GM18873 (cell line): ENCODE measurements around the gene DDX1.

ENCODE experiments used
- ATAC-seq: cut with Tn5 transposase; IDR thresholded peaks from one replicate; pipeline ENCODE4 v1.9.1; 2021; ENCODE audit warnings: mild to moderate bottlenecking, moderate library complexity, moderate number of reproducible peaks; ENCODE audit not compliant: unreplicated experiment, low FRiP score

DDX1 gene

GRCh38 chr2:15655123-15655887 lies 63.6 kb downstream of the DDX1 start:
- ATAC-seq: no peak

DNA sequence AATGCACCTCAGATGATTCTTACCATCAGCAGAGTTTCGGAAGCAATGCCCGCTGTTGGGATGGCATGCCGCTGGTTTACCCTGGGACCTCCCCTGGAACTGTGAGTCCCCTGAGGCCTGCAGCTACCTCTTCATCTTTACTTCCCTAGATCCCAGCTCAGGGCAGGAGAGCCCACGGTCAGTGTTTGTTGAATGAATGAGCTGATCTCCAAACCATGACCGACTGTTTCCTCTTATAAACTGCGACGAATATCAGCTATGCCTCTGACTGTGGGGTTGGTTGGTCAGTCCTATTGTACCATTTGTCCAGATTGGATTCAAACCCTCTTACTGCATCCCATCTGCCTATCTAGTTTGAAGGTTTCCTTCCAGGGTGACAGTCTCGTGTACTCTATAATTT lies 64.4 kb downstream of the DDX1 start:
- ATAC-seq: no peak

- no peak for ATAC-seq
These were observed 66.1 kb downstream of the DDX1 start for GRCh38 chr2:15657759-15658158.

DNA sequence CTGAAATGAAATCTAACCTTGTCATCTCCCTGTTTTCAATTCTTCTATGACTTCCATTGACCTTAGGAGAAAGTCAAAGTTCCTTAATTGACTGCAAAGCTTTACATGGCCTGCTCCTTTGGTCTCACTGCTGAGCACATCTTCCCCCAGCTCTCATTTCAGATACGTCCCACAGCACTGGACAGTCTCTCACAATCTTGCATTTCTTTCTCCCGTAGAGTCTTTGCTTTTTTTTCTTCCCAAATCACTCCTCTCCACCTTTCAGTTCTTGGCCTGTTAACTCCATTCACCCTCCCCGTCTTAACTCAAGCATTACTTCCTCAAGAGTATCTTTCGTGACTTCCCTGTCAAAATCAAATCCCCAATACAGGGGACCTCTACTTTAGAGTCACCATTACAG lies 67.2 kb downstream of the DDX1 start:
- ATAC-seq: no peak

GRCh38 chr2:15660491-15661294 lies 69.0 kb downstream of the DDX1 start:
- no peak for ATAC-seq

DNA sequence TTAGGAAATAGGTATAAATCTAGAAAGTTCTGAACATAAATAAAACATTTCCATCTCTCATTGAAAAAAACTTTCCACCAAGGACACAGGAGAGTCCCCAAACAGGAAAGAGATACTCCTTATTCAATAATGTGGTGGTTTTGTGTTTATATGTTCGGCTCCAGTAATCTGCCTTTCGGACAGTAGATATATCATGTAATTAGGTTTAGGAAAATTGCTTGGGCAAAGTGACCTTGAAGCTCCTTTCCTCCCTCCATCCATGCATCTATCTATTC lies 69.6 kb downstream of the DDX1 start:
- no peak for ATAC-seq

GRCh38 chr2:15662026-15662425 lies 70.4 kb downstream of the DDX1 start:
- ATAC-seq: no peak

- ATAC-seq: no peak
These were observed 70.9 kb downstream of the DDX1 start for GRCh38 chr2:15662579-15662978.

DNA sequence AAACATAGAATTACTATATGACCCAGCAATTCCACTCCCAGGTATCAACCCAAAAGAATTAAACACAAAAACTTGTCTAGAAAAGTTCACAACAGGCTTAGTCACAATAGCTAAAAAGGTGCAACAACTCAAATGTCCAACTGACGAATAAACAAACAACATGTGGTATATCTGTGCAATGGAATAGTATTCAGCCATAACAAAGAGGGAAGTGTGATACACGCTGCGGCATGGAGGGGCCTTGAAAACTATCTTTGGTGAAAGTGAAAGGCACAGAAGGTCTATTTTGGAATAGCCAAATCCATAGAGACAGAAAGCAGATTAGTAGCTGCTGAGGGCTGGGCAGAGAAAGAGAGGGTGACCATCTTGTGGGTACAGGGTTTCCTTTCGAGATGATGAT lies 72.1 kb downstream of the DDX1 start:
- no peak for ATAC-seq

GRCh38 chr2:15664273-15665066 lies 72.8 kb downstream of the DDX1 start:
- no peak for ATAC-seq

DNA sequence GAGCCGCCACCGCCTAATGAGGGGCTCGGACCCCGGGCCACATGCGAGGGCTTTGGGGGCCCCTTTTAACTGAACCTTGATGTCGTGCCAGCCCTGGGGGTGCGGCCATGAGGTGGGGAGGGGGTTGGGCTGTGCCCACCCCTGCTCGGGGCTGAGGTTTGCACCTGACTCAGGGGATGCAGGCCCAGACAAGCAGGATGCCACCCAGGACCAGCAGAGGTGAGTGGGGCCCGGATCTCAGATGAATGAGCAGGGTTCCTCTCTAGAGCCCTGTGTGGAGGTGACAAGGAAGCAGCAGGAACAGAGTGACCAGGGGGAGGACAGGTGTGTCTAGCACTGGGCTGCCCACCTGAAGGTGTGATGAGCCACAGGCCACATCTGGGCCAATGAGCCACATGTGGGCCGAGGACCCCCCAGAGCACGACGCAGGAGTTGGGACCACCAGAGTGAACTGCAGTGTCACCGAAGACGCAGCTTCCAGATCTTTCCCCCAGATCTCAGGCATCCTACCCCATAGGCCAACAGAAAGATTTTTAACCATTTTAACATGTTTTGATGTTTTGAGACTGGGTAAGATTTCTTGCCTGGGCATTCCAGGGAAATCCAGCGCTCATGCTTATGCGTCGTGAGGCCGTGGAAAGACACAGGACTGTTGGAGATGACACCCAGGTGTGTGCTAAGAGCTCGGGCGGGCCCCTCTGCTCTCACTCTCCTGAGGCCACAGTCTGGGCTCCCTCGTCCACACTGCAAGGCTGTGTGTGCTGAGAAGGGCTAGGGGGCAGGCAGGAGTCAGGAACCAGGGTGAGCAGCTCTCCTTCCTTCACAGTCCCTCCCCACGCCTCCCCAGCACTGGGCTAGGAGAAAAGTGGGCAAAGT lies 73.6 kb downstream of the DDX1 start:
- no peak for ATAC-seq

DNA sequence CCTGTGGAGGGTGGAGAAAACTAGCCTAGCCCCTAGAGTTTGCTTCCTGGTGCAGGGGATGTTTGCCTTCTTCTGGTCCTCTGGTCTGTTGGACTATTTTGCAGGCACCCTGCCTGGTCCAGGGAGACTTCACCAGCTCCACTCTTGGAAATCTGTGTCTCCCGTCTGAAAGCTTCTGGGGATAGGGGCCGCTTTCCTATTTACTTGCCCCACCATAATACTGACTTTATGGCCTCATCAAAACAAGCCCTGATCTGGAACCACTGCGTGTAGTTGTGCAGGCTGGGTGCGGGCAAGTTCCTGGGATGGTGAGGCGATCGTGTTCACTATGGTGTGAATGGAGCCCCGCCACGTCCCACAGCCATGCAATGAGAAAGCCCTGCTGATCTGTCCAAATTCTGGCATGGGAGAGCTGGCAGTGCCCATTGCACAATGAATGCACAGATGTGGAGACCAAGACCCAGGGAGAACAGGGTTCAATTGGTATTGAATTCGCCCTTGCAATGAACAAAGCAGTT lies 74.3 kb downstream of the DDX1 start:
- ATAC-seq: no peak

- no peak for ATAC-seq
These were observed 75.5 kb downstream of the DDX1 start for GRCh38 chr2:15666861-15667808.

DNA sequence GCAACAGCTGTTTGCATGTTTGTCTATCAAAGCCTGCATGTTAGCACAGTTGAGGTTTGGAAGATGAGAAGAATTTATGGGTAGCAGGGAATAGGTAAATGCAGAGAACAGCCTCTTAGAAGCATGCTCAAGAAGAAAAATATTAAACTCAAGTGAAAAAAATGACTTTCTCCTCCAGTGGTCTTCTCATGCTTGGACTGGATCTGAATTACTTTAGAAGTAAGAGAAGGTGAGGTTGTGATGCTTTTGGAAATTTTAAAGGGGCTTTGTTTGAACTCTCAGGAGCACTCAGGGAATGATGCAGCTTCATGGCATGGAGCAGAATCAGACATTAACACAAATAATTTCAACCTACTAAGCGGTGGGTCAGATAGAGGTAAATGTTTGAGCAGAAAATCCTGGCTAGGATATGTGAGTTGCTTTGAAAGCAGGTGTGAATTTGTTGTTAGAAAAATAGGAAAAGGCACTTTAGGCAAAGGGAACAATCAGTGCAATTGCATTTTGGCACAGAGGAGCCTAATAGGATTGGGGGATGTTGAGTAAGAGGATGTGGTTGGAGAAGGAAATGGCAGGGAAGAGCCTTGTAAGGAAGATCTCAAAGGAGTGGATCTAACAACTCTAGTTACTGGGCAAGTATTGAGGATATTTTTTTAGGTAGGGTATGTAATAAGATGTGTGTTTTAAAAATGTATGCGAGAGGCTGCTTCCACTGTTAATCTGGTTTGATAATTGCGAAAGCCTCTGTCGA lies 76.3 kb downstream of the DDX1 start:
- ATAC-seq: no peak

GRCh38 chr2:15668611-15669305 lies 77.1 kb downstream of the DDX1 start:
- ATAC-seq: no peak

DNA sequence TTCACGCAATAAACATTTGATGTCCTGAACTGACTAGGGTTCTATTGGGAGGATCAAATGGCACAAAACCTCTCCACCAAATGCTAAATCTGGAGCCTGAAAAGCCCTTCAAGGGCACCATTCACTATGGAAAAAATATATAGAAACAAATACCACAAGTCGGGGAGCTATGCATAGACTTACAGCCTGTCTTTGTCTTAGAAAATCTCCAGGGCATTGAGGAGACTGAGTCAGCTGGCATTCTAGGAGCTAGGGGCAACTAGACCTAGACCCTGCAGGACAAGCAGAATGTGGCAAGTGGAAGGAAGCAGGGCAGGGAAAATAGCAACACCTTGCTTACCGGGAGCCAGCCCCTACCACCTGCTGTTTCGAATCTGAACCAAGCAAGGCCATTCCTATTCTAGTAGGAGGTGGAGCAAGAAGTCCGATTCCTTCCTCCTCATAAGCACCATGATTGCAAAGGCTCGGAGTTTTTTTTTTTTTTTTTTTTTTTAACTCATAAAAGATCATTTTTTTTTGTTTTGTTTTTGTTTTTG lies 77.8 kb downstream of the DDX1 start:
- ATAC-seq: no peak

- ATAC-seq: no peak
These were observed 78.8 kb downstream of the DDX1 start for GRCh38 chr2:15670469-15670868.

DNA sequence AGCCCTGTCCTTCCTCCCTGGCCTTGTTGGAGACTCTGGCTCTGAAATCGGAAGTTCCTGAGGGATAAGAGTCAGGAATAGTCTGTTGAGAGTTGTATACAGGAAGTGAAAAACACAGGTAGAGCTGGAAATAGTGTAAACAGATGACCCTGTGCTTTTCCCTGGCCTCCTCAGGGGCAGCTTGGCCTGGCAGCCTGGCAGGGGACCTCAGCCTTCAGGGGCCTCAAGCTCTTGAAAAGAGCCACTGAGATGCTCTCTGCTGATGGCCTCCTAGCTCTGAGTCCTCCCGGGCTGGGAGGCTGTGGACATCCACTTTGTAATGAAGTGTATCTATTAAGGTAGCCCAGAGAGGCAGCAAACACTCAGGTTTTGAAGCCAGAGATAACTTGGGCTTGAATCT lies 79.3 kb downstream of the DDX1 start:
- no peak for ATAC-seq
